Erythroblast (primary cell): ENCODE results near the gene ADAT1.

Source experiments
- GATA1 ChIP-seq: IDR thresholded peaks from 2 replicates; pipeline ENCODE4 v1.6.1; 2011; ENCODE audit warnings: low read depth, mild to moderate bottlenecking, control low read depth, low read length, moderate library complexity
- POLR2A ChIP-seq: IDR thresholded peaks from 2 replicates; pipeline ENCODE4 v1.6.1; 2011; ENCODE audit warnings: mild to moderate bottlenecking, low read length

- no peak for TF ChIP-seq POLR2A
- TF ChIP-seq GATA1: no peak
Measured at GRCh38 chr16:75617121-75617520, 6.0 kb downstream of the ADAT1 start.
